Erythroblast (primary cell): ENCODE data around the gene SBF2.

Experiments
- GATA1 ChIP-seq: IDR thresholded peaks from 2 replicates; pipeline ENCODE4 v1.6.1; 2011; ENCODE audit warnings: low read depth, mild to moderate bottlenecking, control low read depth, low read length, moderate library complexity
- POLR2A ChIP-seq: IDR thresholded peaks from 2 replicates; pipeline ENCODE4 v1.6.1; 2011; ENCODE audit warnings: mild to moderate bottlenecking, low read length

DNA sequence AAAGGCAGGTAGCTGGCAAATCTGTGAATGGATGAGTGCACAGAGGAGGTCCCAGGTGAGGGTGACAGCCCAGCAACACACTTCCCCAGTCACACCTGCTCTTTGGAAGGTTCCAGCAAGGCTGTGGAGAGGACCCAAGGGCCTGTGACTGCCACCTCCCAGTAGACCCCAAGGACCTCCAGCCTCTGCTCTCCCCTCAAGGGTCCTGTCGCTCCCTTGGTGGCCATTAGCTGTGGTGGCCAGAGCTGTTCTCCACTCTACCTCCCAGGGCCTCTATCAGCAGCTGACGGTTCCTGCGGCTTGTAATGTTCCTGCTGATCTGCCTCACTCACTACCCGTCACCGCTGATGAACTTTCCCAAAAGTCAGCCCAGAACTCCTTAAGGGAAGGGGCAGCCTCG is 537.1 kb downstream of the SBF2 start:
- TF ChIP-seq POLR2A = no peak
- TF ChIP-seq GATA1 = no peak
